Stimulated activated CD8-positive, alpha-beta memory T cell treated with anti-CD3 and anti-CD28 coated beads, Interleukin-12 subunit alpha, Interleukin-12 subunit beta, amount 100 ng/mL, for 4 hours (primary cell): ENCODE results near the gene ZNF638.

Experiments
- DNase-seq: peaks from one replicate; pipeline ENCODE4 v3.0.0-alpha.2; 2020; ENCODE audit warnings: low read depth

Gene ZNF638

GRCh38 chr2:71336802-71337201, 5.2 kb downstream of the ZNF638 start:
- no peak for DNase-seq

GRCh38 chr2:71337776-71338175, 6.2 kb downstream of the ZNF638 start:
- no peak for DNase-seq

- no peak for DNase-seq
Measured at GRCh38 chr2:71339685-71340084, 8.1 kb downstream of the ZNF638 start.

GRCh38 chr2:71340176-71340575, 8.6 kb downstream of the ZNF638 start:
- DNase-seq = no peak

GRCh38 chr2:71341645-71342044, 10.1 kb downstream of the ZNF638 start:
- no peak for DNase-seq

- DNase-seq = no peak
Measured at GRCh38 chr2:71346065-71346464, 14.5 kb downstream of the ZNF638 start.

GRCh38 chr2:71347517-71347916, 15.9 kb downstream of the ZNF638 start:
- no peak for DNase-seq

- no peak for DNase-seq
Measured at GRCh38 chr2:71348302-71348701, 16.7 kb downstream of the ZNF638 start.

GRCh38 chr2:71353248-71353647, 21.7 kb downstream of the ZNF638 start:
- no peak for DNase-seq

GRCh38 chr2:71358931-71359671, 27.5 kb downstream of the ZNF638 start:
- DNase-seq = no peak

- no peak for DNase-seq
Measured at GRCh38 chr2:71360434-71360975, 28.9 kb downstream of the ZNF638 start.

- DNase-seq = no peak
Measured at GRCh38 chr2:71361631-71362030, 30.0 kb downstream of the ZNF638 start.

GRCh38 chr2:71362447-71362846, 30.9 kb downstream of the ZNF638 start:
- DNase-seq = no peak

GRCh38 chr2:71370015-71370414, 38.4 kb downstream of the ZNF638 start:
- no peak for DNase-seq

- DNase-seq = no peak
Measured at GRCh38 chr2:71372042-71372441, 40.5 kb downstream of the ZNF638 start.

- no peak for DNase-seq
Measured at GRCh38 chr2:71379086-71379485, 47.5 kb downstream of the ZNF638 start.

GRCh38 chr2:71380665-71381064, 49.1 kb downstream of the ZNF638 start:
- DNase-seq = no peak

- DNase-seq = no peak
Measured at GRCh38 chr2:71385012-71385411, 53.4 kb downstream of the ZNF638 start.

GRCh38 chr2:71388214-71388613, 56.6 kb downstream of the ZNF638 start:
- DNase-seq = no peak

- no peak for DNase-seq
Measured at GRCh38 chr2:71389384-71390072, 57.9 kb downstream of the ZNF638 start.

- no peak for DNase-seq
Measured at GRCh38 chr2:71393216-71393615, 61.6 kb downstream of the ZNF638 start.

GRCh38 chr2:71395471-71395870, 63.9 kb downstream of the ZNF638 start:
- no peak for DNase-seq

GRCh38 chr2:71402427-71402826, 70.8 kb downstream of the ZNF638 start:
- no peak for DNase-seq
